SH-SY5Y (cell line): Measurements from ENCODE around the gene SPNS2.

ENCODE experiments used
- GATA2 ChIP-seq: IDR thresholded peaks from 2 replicates; pipeline ENCODE4 v1.6.1; 2011; ENCODE audit warnings: mild to moderate bottlenecking, low read depth, low read length
- GATA3 ChIP-seq: IDR thresholded peaks from 2 replicates; pipeline ENCODE4 v1.6.1; 2011; ENCODE audit warnings: low read depth, mild to moderate bottlenecking, low read length, moderate library complexity

DNA sequence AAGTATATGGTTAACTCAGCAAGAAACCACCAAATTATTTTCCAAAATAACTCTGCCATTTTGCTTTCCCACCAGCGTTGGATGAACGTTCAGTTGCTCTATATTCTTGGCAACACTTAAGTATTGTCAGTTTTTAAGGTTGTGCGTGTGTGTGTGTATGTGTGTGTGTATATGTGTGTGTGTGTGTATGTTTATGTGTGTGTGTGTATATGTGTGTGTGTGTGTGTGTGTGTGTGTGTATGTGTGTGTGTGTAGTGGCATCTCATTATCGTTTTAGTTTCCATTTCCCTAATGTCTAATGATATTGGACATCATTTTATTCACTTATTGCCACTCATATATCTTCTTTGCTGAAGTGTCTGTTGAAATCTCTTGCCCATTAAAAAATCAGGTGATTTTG is 74.4 kb downstream of the SPNS2 start:
- TF ChIP-seq GATA2, result no peak
- TF ChIP-seq GATA3, result no peak
